ENCODE results near the gene FADS3. TPM values are rescaled to one million over a fixed set of nuclear protein-coding genes. Genes with fewer than 3 reads are reported as not detected.
"Not testable (repeated sequence)": the region's sequence is repeated elsewhere in the genome, so short reads cannot be mapped to it uniquely, and the experiment has no call there.

Gene FADS3
- total RNA-seq, 1 donor from 2014 or later: 180 TPM

DNA sequence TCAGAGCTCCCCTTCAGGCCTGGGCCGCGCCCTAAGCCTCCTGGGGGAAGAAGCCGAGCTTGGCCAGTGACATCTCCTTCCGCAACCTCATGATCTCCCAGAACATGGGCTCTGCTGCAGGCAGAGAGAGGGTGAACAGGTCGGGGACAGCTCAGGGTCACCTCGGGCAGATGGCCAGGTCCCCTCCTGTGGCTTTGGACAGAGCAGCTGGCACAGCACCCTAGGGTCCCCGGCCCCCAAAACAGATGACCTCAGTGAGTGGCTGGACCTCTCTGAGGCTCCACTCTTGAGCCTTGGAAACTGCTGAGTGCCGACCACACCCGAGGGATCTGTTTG, 6.9 kb upstream of the FADS3 start:
- no peak for DNase-seq (ENCODE audit: low read depth, low spot score)

DNA sequence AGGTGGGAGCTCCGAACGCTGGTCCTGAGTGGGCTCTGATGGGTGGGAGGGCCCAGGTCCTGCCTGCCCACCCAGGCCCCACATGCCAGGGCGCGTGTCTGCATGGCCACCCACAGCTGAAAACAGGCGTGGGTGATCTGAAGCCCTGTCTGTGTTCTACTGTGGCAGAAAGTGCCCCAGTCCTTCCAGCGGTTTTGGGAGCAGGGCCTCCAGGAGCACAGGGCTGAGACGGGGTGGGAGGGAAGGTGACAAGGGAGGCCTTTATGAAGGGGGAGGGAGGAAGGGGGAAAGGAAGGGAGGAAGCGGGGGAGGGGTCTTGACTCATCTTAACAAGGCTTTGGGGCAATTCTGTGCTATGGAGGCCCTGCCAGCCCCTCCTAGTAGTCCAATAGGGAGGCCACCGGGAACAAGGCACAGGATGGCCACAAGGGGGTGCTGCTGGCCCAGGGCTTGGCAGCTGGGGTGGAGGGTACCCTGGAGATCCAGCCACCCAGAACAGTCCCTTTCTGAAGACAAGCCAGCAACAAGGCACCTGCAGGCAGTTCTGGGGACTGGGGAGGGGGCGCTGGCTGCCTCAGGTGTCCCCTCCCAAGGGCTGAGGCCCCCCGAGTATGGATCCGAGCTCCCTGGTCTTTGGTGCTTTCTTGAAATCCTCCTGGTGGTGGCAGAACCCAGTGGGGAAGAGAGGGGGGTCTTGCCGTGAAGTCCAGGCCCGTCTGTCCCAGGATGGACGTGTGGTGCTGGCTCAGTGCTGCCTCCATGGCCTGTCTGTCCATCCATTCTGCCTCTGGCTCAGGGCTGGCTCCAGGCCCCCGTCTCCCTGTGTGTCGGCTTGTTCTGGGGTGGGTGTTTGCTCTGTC, 6.3 kb upstream of the FADS3 start:
- peak; percentile 7 for DNase-seq (ENCODE audit: low read depth, low spot score)

DNA sequence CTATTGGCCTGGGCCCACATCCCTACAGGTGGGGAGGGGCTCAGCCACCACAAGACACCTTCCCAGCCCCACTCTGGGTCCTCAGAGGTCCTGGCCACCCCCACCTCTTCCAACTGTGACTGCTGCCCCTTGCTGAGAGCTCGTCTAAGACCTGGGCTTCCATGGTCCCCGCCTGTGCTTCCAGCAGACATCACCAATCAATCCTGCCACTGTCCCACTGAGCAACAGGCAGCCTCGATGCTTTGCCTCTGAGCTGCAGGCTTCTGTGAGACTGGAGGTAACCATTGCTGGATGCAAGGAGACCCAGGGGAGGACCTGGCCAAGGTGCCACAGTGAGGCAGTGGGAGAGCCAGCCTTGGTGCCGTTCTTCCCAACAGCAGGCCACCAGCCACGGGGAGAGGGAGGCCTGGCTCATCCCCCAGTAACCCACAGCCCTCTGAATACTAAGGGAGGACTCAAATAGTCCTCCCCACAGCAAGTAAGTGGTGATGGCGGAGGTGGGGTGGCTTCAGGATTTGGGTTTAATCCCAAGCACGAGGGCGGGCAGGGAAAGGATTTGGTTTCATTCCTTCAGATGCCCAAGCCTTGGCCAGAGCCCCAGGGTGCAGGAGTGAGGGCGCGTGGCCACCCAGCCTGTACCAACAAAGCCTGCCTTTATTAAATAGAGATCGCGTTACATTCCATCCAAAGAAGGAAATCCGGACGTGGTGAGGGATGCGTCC, 5.5 kb upstream of the FADS3 start:
- DNase-seq (ENCODE audit: low read depth, low spot score): no peak

DNA sequence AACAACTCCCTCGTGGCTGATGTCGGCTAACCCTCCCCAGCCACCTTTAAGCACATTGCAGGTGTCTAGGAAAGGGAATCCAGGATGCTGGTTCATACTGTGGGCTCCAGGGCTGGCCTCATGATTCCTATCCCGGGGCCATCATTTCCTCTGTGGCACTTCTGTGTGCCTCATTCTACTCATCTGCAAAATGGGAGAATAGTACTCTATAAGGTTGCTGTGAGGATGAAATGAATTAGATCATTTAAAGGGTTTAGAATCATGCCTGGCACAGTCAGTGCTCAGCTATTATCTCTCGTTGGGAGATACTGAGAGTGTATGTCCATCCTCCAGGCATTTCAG, 4.3 kb upstream of the FADS3 start:
- no peak for DNase-seq (ENCODE audit: low read depth, low spot score)

DNA sequence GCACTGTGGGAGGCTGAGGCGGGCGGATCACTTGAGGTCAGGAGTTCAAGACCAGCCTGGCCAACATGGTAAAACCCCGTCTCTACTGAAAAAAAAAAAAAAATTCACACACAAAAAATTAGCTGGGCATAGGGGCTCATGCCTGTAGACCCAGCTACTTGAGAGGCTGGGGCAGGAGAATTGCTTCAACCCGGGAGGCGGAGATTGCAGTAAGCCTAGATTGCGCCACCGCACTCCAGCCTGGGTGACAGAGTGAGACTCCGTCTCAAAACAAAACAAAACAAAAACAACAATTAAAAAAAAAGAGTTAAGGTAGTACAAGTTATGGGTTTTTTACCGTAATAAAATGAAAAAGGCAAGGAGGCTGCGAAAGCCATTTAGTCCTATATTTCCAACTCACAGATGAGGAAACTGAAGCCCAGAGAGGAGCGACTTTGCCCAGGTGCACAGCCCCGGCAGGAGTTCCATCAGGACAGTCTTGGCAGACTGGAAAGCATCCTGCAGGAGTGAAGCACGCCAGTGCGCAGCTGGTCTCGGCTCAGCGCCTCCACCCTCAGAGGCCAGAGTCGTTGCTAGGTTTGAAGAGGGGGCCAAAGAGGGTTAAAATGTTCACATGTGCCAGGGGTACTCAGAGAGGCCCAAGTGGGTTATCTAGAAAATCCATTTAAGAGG, 3.8 kb upstream of the FADS3 start:
- DNase-seq (ENCODE audit: low read depth, low spot score): no peak

DNA sequence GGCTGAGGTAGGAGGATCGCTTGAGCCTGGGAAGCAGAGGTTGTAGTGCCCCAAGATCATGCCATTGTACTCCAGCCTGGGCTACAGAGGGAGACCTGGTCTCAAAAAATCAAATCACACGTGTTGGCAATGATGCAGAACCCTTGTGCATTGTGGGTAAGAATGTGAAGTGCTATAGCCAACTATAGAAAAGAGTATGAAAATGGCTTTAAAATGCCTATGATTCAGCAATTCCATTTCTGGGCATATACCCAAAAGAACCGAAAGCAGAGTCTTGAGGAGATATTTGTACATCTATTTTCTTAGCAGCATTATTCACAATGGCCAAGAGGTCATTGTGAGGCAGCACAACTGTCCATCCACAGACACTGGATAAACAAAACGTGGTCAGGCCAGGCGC, 2.6 kb upstream of the FADS3 start:
- DNase-seq (ENCODE audit: low read depth, low spot score): peak; percentile 17

DNA sequence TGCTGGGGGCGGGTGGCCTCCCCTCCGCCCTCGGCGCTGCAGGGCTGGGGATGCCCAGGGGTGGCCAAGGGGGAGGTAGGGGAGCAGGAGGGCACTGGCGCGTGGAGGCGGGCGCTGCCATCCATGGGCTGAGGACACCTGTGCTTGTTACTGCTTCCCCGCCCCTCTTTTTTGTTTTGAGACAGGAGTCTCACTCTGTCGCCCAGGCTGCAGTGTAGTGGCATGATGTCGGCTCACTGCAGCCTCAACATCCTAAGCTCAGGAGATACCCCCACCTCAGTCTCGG, 683 bp upstream of the FADS3 start:
- no peak for DNase-seq (ENCODE audit: low read depth, low spot score)

DNA sequence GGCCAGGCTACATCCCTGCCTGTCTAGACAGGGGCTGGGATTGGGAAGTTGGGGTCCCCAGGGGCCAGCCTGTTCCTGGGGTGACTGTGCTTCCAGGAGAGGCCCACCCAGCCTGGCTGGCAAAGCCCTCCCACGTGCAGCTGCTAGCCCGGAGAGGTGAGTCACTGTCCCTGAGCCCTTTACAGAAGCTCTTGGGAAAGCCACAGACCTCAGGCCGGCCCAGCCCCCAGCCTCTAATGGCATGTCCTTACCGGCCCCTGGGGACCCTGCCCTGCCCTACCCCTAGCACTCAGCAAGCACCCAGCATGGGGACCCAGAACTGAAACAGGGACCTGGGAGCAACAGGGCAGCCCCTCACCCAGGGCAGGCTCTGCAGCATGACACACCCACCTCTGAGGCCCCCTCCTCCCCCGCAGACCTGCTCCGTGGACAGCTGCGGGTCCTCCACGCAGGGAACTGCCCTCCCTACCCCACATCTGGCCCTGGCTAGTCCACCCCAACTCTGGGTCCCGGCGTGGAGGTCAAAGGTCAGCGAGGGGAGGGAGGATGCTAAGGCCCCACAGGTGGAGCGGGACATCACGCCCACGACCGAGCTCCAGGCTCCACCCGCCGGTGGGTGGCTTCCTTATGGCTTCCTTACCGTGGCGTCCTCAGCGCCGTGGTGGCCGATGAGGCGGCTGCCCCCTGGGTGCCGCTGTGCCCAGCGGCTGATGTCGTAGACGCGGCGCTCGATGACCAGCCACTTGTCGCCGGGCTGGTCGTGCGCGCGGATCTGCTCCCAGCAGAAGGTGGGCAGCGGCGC, 615 bp downstream of the FADS3 start:
- peak; percentile 24 for DNase-seq (ENCODE audit: low read depth, low spot score)

DNA sequence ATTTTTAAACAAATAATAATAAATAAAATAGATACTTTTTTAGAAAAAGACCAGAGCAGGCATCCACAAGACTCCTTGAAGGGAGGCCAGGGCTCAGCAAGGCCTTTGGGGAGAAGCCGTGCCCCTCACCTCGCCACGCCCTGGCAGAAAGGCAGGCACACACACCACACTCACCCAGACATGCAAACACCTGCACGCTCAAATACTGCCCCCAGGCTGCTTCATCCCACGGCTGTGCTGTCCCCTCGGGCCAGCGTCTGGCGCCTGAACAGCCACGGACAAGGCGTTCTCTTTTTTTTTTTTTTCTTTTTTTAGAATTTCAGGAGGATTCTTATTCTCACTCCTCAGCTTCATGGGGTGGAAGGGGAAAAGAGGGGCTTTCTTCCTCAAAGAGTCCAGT, 1.5 kb downstream of the FADS3 start:
- DNase-seq (ENCODE audit: low read depth, low spot score): no peak

DNA sequence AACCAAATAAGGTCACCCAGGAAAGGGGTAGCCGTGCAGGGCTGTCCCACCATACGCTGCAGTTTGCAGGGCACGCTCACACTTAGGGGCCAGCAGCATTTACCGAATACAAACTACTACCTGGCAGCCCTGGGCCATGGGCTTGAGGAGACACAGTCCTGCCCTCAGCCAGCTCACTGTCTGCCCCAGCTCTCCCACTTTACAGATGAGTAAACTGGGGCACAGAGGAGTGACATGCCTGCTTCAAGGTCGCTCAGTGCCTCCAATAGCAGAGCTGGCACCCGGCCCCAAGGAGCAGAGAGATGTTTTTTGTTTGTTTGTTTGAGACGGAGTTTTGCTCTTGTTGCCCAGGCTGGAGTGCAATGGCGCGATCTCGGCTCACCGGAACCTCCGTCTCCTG, 2.8 kb downstream of the FADS3 start:
- DNase-seq (ENCODE audit: low read depth, low spot score): no peak

DNA sequence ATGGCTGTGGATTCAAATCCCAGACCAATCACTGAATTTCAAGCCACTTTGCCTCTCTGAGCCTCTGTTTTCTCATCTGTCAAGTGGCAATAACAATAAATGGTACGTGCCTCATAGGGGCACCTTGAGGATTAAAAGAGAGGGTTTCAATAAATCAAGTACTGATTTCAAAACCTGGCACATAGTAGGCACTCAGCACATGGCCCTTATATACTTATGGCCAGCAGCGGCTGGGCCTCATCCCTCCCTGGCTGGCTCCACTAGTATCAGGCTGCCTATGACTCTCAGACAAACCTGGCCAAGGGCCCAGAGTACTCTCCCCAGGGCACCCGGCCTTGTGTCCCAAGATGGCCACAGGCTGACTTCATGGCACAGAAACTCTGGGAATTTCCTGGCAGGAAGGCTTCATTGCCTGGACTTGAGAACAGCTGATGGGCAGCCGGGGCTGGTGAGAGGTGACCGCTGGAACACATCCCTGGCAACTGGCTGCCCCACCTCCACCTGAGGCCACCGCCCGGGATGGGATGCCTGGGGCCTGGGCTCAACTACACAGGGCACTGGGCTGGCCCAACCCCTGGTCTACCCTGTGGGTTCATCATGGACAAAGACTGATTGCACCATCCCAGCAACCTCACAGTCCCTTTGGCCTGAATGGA, 3.4 kb downstream of the FADS3 start:
- peak; percentile 96 for DNase-seq (ENCODE audit: low read depth, low spot score)

DNA sequence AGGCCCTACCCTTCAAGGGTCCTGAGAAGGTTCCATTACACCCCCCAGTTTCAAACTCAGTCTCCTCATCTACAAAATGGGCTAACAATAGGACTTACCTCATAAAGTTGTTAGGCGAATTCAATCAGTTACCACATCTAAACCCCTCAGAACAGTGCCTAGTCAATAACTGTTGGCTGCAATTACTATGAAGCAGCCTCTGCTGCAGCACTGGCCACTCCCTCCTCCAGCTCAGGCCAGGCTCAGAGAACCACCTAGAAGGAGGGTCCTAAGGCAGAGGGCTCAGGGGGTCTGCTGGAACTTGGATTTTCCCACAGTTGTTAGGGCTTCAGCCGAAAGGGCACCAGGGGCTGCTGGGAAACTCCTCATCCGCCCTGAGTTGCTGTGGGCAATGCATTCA, 4.7 kb downstream of the FADS3 start:
- DNase-seq (ENCODE audit: low read depth, low spot score): no peak

DNA sequence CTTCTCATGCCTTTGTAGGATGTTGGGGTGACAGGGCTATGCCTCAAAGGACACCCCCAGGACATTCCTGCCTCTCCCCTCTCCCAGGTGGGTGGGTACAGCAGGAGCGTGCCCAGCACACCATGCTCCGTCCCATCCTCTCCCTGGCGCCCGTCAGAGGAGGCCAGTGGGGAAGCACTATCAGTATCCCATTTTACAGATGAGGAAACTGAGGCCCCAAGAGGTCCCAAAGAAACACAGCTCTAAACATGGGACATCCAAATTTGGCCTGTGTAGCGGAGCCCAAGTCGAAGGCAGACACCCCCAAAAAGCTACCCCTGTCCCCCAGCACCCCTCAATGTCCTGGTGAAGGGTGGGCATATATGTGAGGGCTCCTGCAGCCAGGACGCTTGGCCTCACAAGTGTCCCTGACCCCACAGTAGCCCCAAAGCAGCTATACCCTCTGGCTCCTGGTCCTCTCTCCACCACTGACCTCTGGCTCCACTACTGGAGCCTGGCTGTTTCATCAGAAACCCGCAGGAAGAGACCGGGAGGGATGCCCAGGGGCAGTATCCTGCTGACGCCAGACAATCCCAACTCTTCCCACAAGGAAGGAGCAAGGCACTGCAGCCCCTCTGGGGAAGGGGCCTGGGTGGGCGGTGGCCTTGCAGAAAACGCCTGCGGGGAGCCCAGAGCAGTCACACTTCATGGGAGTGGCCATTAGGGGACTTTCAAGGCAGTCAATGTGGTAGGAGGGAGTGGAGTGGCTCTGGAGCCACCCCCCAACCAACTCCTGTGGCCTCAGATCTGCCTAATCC, 5.4 kb downstream of the FADS3 start:
- DNase-seq (ENCODE audit: low read depth, low spot score): no peak

DNA sequence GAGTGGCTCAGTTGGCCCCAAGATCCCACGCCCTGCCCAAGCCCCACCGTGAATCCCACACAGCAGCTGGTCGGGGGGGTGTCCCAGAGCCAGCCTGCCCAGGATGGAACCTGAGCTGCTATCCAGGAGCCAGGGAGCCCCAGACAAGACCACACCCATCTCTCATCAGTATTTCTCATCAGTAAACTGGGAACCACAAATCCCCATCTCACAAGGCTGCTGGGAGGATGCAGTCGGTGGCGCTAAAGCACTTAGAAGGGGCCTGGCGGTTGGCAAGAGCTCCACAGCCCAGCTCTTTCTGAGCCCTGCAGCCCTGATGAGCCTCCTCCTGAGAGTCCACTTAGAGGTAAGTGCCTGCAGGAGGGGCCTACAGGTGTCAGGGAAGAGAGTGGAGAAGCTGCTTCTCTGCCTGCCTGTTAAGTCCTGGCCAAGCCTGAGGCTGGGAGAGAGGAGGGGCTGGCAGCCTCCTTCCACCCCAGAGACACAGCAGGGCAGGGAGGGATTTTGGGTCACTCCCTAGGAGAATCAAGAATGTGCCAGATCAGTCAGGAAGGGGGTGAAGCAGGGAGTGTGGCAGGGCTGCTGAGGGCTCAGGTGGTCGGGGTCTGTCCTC, 6.1 kb downstream of the FADS3 start:
- DNase-seq (ENCODE audit: low read depth, low spot score): no peak

DNA sequence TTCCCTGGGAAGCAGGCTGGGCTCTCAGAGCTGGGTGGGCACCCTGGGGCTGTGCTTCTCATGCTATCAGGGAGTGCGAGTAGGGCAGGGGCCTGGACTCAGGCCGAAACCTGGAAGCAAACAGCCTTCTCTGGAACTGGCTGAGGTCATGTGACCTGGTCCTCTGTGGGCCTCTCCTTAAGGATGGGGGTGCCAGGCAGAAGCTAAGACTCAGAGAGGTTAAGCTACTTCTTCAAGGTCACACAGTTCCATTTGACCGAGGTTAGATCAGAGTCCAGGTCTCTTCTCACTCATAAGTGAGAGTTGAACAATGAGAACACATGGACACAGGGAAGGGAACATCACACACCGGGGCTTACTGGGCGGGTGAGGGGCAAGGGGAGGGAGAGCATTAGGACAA, 7.4 kb downstream of the FADS3 start:
- no peak for DNase-seq (ENCODE audit: low read depth, low spot score)

DNA sequence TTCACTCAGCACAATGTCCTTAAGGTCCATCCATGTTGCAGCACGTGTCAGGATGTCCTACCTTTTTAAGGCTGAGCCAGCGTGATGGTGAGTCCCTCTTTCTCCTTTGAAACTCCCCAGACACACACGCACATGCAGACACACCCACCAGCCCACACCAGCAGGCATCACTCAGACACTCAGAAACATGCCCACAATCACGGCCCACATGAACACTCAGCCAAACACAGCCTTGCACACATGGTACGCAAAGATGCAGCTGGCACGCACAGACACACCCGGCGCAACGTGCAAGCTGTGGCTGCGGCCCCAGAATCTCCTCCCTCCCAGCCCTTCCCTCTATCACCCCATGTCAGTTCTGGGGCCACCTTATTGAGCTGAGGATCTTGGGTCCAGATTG, 8.0 kb downstream of the FADS3 start:
- DNase-seq (ENCODE audit: low read depth, low spot score): no peak

DNA sequence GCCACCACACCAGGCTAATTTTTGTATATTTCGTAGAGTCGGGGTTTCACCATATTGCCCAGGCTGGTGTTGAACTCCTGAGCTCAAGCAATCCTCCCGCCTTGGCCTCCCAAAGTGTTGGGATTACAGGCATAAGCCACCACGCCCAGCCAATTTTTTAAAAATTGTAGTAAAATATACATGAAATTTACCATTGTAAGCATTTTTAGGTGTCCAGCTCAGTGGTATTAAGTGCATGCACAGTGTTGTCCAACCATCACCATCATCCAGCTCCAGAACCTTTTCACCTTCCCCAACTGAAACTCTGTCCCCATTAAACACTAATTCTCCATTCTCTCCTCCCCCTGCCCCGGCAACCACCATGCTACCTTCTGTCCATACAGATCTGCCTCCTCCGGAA, 8.5 kb downstream of the FADS3 start:
- no peak for DNase-seq (ENCODE audit: low read depth, low spot score)

DNA sequence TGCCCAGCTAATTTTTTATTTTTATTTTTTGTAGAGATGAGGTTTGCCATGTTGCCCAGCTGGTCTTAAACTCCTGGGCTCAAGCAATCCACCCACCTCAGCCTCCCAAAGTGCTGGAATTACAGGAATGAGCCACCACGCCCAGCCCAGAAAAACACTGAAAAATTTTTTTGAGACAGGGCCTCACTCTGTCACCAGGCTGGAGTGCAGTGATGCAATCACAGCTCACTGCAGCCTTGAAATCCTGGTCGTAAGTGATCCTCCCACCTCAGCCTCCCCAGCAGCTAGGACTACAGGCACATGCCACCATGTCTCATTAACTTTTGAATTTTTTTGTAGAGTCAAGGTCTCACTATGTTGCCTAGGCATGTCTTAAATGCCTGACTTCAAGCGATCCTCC, 9.1 kb downstream of the FADS3 start:
- DNase-seq (ENCODE audit: low read depth, low spot score): not testable (repeated sequence)

DNA sequence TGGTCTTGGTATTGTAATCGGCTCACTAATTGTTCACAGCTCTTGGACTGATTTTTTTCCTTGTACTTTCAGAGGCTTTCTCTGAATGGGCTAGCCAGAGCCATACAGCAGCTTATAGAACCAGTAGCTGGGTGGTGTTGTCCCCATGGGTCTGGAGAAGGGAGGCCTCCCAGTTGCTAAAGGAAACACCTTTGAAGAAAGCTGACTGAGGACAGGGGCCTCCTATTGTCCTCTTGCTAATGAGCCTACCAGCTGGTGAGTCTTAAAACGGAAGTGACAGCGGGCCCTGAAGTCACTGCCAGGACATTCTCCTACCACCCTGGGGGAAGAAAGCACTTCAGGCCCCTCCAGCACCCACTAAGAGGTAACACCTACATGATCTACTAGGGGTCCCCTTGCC, 9.9 kb downstream of the FADS3 start:
- DNase-seq (ENCODE audit: low read depth, low spot score): no peak

DNA sequence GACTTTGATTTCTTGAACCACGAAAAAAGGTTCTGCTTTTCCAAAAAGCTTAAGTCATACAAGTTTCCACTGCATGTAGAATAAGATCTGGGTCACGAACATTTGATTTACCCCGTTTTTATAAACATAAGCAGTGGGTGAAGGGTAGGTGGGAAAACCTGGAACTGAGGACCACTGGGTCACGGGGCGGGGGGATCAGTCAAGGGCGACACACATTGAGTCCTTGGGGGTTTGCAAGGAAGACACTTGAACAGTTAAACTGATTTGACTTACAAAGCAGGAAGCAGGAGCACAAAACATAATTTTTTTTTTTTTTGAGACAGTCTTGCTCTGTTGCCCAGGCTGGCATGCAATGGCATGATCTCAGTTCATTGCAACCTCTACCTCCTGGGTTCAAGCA, 10.9 kb downstream of the FADS3 start:
- DNase-seq (ENCODE audit: low read depth, low spot score): no peak

All from pulmonary artery endothelial cell (primary cell).